ENCODE results near the gene TGFB1. TPM values are rescaled to one million over a fixed set of nuclear protein-coding genes. Genes with fewer than 3 reads are reported as not detected.
A peak's percentile ranks its signal among the peaks of the same experiment; 100 is the strongest.

Gene TGFB1
- total and polyA plus RNA-seq, 4 donors, result 0.83 to 10.6 (median 6.9) TPM

GRCh38 chr19:41307954-41308449 lies 45.7 kb downstream of the TGFB1 start:
- peak overlapping the region; percentile 63 to 86 for H3K27ac ChIP-seq (ENCODE audit: low read depth in 1 of 2, low read length in 2 of 2)
- peak overlapping the region; percentile 15 to 38 for H3K9ac ChIP-seq (ENCODE audit: low read depth in 1 of 2, low read length in 2 of 2)
- no peaks in the 10 kb centered on the region for H3K27me3 ChIP-seq (ENCODE audit: control insufficient read depth in 4 of 4, insufficient read depth in 4 of 4, low read length in 3 of 4)
- peaks cover 14 to 40% (median 28%) of the 10 kb centered on the region in 4 donors for H3K36me3 ChIP-seq (ENCODE audit: control insufficient read depth in 4 of 4, insufficient read depth in 3 of 4, low read depth in 1 of 4, low read length in 3 of 4)
- peaks cover 0 to 35% (median 25%) of the 10 kb centered on the region in 4 donors for H3K4me1 ChIP-seq (ENCODE audit: control insufficient read depth in 4 of 4, insufficient read depth in 4 of 4, low read length in 3 of 4)
- no peak for DNase-seq (ENCODE audit: low spot score)
- H3K4me3 ChIP-seq (ENCODE audit: low read depth in 1 of 3, low read length in 3 of 3), result no peak overlapping the region
- 58% methylated on average over 4 of the region's 4 CpGs for whole genome bisulfite sequencing
- TF ChIP-seq ATF3 (IDR thresholded peaks at IDR 0.05) (no peak), NR2F2 (IDR thresholded peaks at IDR 0.05) (no peak), JUND (IDR thresholded peaks at IDR 0.05) (no peak), RAD21 (IDR thresholded peaks at IDR 0.05) (no peak), HNF4G (IDR thresholded peaks at IDR 0.05) (no peak), RXRA (IDR thresholded peaks at IDR 0.05) (no peak), REST (IDR thresholded peaks at IDR 0.05) (no peak), FOXA2 (IDR thresholded peaks at IDR 0.05) (no peak), GABPA (IDR thresholded peaks at IDR 0.05 in 1 of 2, conservative IDR thresholded peaks at IDR 0.05 in 1 of 2) (no peak), SP1 (IDR thresholded peaks at IDR 0.05) (no peak), HNF4A (conservative IDR thresholded peaks at IDR 0.05) (no peak), TAF1 (conservative IDR thresholded peaks at IDR 0.05) (no peak), CTCF (IDR thresholded peaks at IDR 0.05; ENCODE audit: low read depth, low read length, missing input control) (no peak), YY1 (IDR thresholded peaks at IDR 0.05) (no peak), FOXA1 (IDR thresholded peaks at IDR 0.05) (no peak), EGR1 (IDR thresholded peaks at IDR 0.05; ENCODE audit: low read depth in 2 of 2) (no peak)
- TF ChIP-seq, protein P1, sequence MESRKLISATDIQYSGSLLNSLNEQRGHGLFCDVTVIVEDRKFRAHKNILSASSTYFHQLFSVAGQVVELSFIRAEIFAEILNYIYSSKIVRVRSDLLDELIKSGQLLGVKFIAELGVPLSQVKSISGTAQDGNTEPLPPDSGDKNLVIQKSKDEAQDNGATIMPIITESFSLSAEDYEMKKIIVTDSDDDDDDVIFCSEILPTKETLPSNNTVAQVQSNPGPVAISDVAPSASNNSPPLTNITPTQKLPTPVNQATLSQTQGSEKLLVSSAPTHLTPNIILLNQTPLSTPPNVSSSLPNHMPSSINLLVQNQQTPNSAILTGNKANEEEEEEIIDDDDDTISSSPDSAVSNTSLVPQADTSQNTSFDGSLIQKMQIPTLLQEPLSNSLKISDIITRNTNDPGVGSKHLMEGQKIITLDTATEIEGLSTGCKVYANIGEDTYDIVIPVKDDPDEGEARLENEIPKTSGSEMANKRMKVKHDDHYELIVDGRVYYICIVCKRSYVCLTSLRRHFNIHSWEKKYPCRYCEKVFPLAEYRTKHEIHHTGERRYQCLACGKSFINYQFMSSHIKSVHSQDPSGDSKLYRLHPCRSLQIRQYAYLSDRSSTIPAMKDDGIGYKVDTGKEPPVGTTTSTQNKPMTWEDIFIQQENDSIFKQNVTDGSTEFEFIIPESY (IDR thresholded peaks at IDR 0.05), result no peak
- TF ChIP-seq, protein P2, sequence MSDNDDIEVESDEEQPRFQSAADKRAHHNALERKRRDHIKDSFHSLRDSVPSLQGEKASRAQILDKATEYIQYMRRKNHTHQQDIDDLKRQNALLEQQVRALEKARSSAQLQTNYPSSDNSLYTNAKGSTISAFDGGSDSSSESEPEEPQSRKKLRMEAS (IDR thresholded peaks at IDR 0.05), result no peak
- no peaks in the 10 kb centered on the region for H3K9me3 ChIP-seq (ENCODE audit: control insufficient read depth in 4 of 4, low read length in 3 of 4)
